Kidney (tissue), 14 donors: Measurements from ENCODE around the gene GLIS1. TPM values are rescaled to one million over a fixed set of nuclear protein-coding genes. Genes with fewer than 3 reads are reported as not detected.

ENCODE experiments used
- DNase-seq, 5 donors: peaks; one replicate each; pipeline ENCODE4 v3.0.0-alpha.2; 2013 to 2020
- FAIRE-seq: peaks from 2 replicates; lab custom pipeline; 2012; peaks lifted over from hg19 to GRCh38; lab: Jason Lieb, UNC
- H3K27ac ChIP-seq, 2 donors: one replicate each; pipeline ENCODE4 v1.7.0; 2013; ENCODE audit warnings: low read depth in 2 of 2, low read length in 2 of 2, inconsistent platforms in 1 of 2
- H3K27me3 ChIP-seq: one replicate; pipeline ENCODE4 v1.7.1; 2013; ENCODE audit warnings: low read length, inconsistent platforms; ENCODE audit not compliant: control insufficient read depth, insufficient read depth
- H3K36me3 ChIP-seq, 3 donors: one replicate each; pipeline versions ENCODE4 v1.7.0 to v1.7.1; 2013; ENCODE audit warnings: low read length in 3 of 3, control low read depth in 1 of 3, inconsistent platforms in 1 of 3; ENCODE audit not compliant: insufficient read depth in 3 of 3, control insufficient read depth in 2 of 3
- H3K4me1 ChIP-seq, 3 donors: one replicate each; pipeline versions ENCODE4 v1.7.0 to v1.7.1; 2013; ENCODE audit warnings: low read length in 3 of 3, inconsistent platforms in 1 of 3, low read depth in 1 of 3; ENCODE audit not compliant: control insufficient read depth in 2 of 3, insufficient read depth in 2 of 3
- H3K4me3 ChIP-seq, 3 donors: one replicate each; pipeline versions ENCODE4 v1.7.0 to v1.8.1; 2013; ENCODE audit warnings: low read length in 3 of 3, control low read depth in 1 of 3, inconsistent platforms in 1 of 3
- H3K9ac ChIP-seq, 3 donors: one replicate each; pipeline versions ENCODE4 v1.7.0 to v1.7.1; 2013; ENCODE audit warnings: low read length in 3 of 3, control low read depth in 1 of 3, inconsistent platforms in 1 of 3
- H3K9me3 ChIP-seq, 3 donors: one replicate each; pipeline versions ENCODE4 v1.7.0 to v1.7.1; 2013; ENCODE audit warnings: low read length in 3 of 3, control low read depth in 1 of 3, inconsistent platforms in 1 of 3; ENCODE audit not compliant: control insufficient read depth in 2 of 3, insufficient read depth in 1 of 3
- CTCF ChIP-seq: IDR thresholded peaks from 3 replicates; pipeline ENCODE4 v1.5.1; 2012; ENCODE audit warnings: mild to moderate bottlenecking, moderate library complexity, borderline replicate concordance; ENCODE audit not compliant: insufficient read depth; ENCODE audit errors: extremely low read depth
- intact Hi-C: fragments of 100-400 bp; cut with DNase I; formaldehyde crosslinking; loops from one replicate; pipeline ENCODE4 v1.11.1; 2022
- polyA plus RNA-seq: library from polyadenylated mRNA; stranded (reverse); fragments of 350-450 nt; fragmentation: Illumina TruSeq; extraction: RNeasy Lipid Tissue Mini Kit (QIAGEN cat#74804); gene quantifications from one replicate; pipeline ENCODE4 v1.2.3, GENCODE V29; 2014; ENCODE audit warnings: low read depth, low replicate concordance; ENCODE audit not compliant: insufficient read depth
- total RNA-seq: library from RNA; stranded (reverse); fragmentation: NEBNext Ultra II Directional; extraction: Animal tissue kit (Norgen Biotek cat#: 25700); gene quantifications from one replicate; pipeline ENCODE4 v1.2.1, GENCODE V29; 2021
- donor health status: control.
- donor health status: control.
- donor health status: control.
- donor health status: control.
- donor health status: control.
- donor health status: DM: yes; HTN: yes; CAD: no.
- donor health status: Normal renal cell carcinoma (clear cell type).

Gene GLIS1
- total and polyA plus RNA-seq, 2 donors from 2014 or later, result 3.3 to 3.7 TPM

- FAIRE-seq, result no peak
- TF ChIP-seq CTCF, result no peak
- Histone ChIP-seq H3K27ac (no peak overlapping the region), H3K9ac (no peak overlapping the region), H3K4me1 (peaks cover 0 to 11% (median 5%) of the 10 kb centered on the region in 3 donors), H3K27me3 (no peaks in the 10 kb centered on the region), H3K36me3 (no peaks in the 10 kb centered on the region), H3K9me3 (no peaks in the 10 kb centered on the region), H3K4me3 (no peak overlapping the region)
- DNase-seq, result peak in 2 of 5 donors; percentile 7 to 16
- intact Hi-C loops, result no loop called here
Measured at GRCh38 chr1:53588053-53588779, 150.7 kb downstream of the GLIS1 start.

- no peak overlapping the region for H3K4me3 ChIP-seq
- no peak overlapping the region for H3K27ac ChIP-seq
- no peaks in the 10 kb centered on the region for H3K9me3 ChIP-seq
- no peak overlapping the region for H3K9ac ChIP-seq
- intact Hi-C loops, result no loop called here
- peak in 2 of 5 donors; percentile 7 to 26 for DNase-seq
- H3K27me3 ChIP-seq, result no peaks in the 10 kb centered on the region
- H3K4me1 ChIP-seq, result peaks cover 0 to 11% (median 0%) of the 10 kb centered on the region in 3 donors
- FAIRE-seq, result no peak
- TF ChIP-seq CTCF, result no peak
- H3K36me3 ChIP-seq, result no peaks in the 10 kb centered on the region
Measured at GRCh38 chr1:53587252-53587988, 151.5 kb downstream of the GLIS1 start.

GRCh38 chr1:53586765-53587164, 152.2 kb downstream of the GLIS1 start:
- DNase-seq (peak in 1 of 5 donors; percentile 16), FAIRE-seq (no peak)
- no peak overlapping the region for H3K4me3 ChIP-seq
- no peaks in the 10 kb centered on the region for H3K27me3 ChIP-seq
- no peak overlapping the region for H3K9ac ChIP-seq
- H3K4me1 ChIP-seq, result peaks cover 0 to 11% (median 0%) of the 10 kb centered on the region in 3 donors
- no peaks in the 10 kb centered on the region for H3K9me3 ChIP-seq
- no peak for TF ChIP-seq CTCF
- intact Hi-C loops, result no loop called here
- H3K36me3 ChIP-seq, result no peaks in the 10 kb centered on the region
- H3K27ac ChIP-seq, result no peak overlapping the region
